ENCODE data around the gene TPSAB1. TPM values are rescaled to one million over a fixed set of nuclear protein-coding genes. Genes with fewer than 3 reads are reported as not detected.

TPSAB1 gene
- polyA plus RNA-seq, 1 experiment: not detected

DNA sequence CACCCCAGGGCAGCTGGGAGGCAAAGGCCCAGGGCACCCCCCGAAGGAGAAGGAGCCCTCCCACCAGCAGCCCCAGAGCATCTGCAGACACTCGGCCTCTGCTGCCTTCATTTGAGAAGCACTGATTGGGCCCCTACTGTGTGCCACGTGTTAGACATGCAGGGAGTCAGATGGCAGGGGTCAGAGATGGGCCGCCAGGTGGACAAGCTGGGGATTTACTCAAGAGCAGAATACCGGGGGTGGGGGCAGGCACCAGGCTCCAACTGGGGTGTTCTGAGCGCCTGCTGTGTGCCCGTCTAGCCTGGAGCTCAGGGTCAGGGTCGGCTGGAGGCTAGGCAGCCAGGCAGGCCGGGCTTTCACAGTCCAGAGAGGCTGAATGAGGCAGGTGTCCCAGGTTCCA, 34.2 kb upstream of the TPSAB1 start:
- Histone ChIP-seq H3K27me3 (ENCODE audit: control insufficient read depth, insufficient read depth, low read length) (no peaks in the 10 kb centered on the region), H3K4me3 (ENCODE audit: low read depth, low read length) (no peak overlapping the region), H3K36me3 (ENCODE audit: control insufficient read depth, insufficient read depth, low read length) (no peaks in the 10 kb centered on the region)
- CTCF ChIA-PET: interaction anchor here (0.7 to 1.4 kb wide), 3 partner anchors 13 to 494 kb away, joined by 3 to 4 read pairs (median 3); no protein-coding TSS in a partner anchor
- no peak for DNase-seq (ENCODE audit: low read depth)
- TF ChIP-seq, protein P1, sequence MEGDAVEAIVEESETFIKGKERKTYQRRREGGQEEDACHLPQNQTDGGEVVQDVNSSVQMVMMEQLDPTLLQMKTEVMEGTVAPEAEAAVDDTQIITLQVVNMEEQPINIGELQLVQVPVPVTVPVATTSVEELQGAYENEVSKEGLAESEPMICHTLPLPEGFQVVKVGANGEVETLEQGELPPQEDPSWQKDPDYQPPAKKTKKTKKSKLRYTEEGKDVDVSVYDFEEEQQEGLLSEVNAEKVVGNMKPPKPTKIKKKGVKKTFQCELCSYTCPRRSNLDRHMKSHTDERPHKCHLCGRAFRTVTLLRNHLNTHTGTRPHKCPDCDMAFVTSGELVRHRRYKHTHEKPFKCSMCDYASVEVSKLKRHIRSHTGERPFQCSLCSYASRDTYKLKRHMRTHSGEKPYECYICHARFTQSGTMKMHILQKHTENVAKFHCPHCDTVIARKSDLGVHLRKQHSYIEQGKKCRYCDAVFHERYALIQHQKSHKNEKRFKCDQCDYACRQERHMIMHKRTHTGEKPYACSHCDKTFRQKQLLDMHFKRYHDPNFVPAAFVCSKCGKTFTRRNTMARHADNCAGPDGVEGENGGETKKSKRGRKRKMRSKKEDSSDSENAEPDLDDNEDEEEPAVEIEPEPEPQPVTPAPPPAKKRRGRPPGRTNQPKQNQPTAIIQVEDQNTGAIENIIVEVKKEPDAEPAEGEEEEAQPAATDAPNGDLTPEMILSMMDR (IDR thresholded peaks at IDR 0.05; ENCODE audit: insufficient read depth, low read depth, low read length): no peak
- POLR2A ChIA-PET: no interaction called here

DNA sequence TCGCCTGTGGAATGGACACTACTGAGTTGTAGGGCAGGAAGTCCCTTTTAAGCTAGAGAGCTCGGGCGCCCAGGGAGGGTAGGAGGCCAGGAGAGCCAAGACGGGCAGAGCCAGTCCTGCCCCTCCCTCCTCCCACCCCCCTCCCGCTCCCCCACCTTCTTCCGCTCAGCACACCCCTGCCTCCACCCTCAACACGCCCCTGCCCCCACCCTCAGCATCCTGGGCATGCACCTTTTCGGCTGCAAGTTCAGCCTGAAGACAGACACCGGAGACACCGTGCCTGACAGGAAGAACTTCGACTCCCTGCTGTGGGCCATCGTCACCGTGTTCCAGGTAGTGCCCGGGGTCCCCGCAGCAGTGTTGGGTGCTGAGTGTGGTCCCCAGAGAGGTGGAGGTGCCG, 33.7 kb upstream of the TPSAB1 start:
- ChIA-PET CTCF (interaction anchor here (1.2 kb wide), 1 partner anchor 61 kb away, joined by 3 read pairs; no protein-coding TSS in a partner anchor), POLR2A (no interaction called here)
- TF ChIP-seq, protein P1 (IDR thresholded peaks at IDR 0.05; ENCODE audit: insufficient read depth, low read depth, low read length): no peak

DNA sequence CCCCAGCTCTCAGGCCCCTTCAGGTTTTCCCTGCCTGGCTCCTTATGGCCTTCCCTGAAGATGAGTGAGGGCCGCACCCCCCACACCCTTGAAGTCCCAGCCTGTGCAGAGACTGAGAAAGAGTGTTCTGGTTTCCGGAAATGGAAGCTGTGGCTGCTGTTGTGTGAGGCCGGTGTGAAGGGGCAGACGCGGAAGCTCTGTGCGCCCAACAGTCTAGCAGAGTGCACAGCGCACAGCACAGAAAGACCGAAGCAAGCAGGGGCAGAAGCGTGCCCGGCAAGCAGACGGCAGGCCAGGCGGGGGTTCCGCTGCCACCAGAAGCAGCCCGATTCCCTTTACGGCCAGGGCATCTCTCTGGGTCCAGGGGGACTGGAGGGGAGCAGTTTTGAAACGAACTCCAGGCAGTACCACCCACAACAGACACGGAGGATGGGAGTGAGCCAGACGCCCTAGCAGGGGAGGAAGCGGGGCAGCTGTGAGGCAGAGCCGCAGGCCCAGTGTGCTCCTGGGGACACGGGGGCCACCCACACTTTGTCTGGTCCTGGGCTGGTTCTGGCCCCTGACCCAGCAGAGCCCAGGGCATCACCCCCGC, 32.2 kb upstream of the TPSAB1 start:
- POLR2A ChIA-PET: no interaction called here
- TF ChIP-seq, protein P1 (IDR thresholded peaks at IDR 0.05; ENCODE audit: insufficient read depth, low read depth, low read length): no peak
- CTCF ChIA-PET: interaction anchor here (1.2 to 1.3 kb wide), 2 partner anchors 14 to 62 kb away, joined by 3 read pairs; no protein-coding TSS in a partner anchor
- Histone ChIP-seq H3K27me3 (ENCODE audit: control insufficient read depth, insufficient read depth, low read length) (no peaks in the 10 kb centered on the region), H3K36me3 (ENCODE audit: control insufficient read depth, insufficient read depth, low read length) (no peaks in the 10 kb centered on the region), H3K4me3 (ENCODE audit: low read depth, low read length) (no peak overlapping the region)
- DNase-seq (ENCODE audit: low read depth): no peak

More for the DNA sequence above, 33.7 kb upstream of the TPSAB1 start:
- DNase-seq (ENCODE audit: low read depth): no peak
- no peaks in the 10 kb centered on the region for H3K36me3 ChIP-seq (ENCODE audit: control insufficient read depth, insufficient read depth, low read length)
- H3K4me3 ChIP-seq (ENCODE audit: low read depth, low read length): no peak overlapping the region
- H3K27me3 ChIP-seq (ENCODE audit: control insufficient read depth, insufficient read depth, low read length): no peaks in the 10 kb centered on the region

DNA sequence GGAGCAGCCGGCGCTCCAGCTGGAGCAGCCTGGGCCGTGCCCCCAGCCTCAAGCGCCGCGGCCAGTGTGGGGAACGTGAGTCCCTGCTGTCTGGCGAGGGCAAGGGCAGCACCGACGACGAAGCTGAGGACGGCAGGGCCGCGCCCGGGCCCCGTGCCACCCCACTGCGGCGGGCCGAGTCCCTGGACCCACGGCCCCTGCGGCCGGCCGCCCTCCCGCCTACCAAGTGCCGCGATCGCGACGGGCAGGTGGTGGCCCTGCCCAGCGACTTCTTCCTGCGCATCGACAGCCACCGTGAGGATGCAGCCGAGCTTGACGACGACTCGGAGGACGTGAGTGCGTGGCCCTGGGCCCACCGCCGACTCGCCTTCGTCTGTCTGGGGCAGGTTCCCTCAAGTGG, 31.4 kb upstream of the TPSAB1 start:
- no peaks in the 10 kb centered on the region for H3K27me3 ChIP-seq (ENCODE audit: control insufficient read depth, insufficient read depth, low read length)
- no peak for DNase-seq (ENCODE audit: low read depth)
- TF ChIP-seq, protein P1 (IDR thresholded peaks at IDR 0.05; ENCODE audit: insufficient read depth, low read depth, low read length): no peak
- H3K36me3 ChIP-seq (ENCODE audit: control insufficient read depth, insufficient read depth, low read length): no peaks in the 10 kb centered on the region
- no peak overlapping the region for H3K4me3 ChIP-seq (ENCODE audit: low read depth, low read length)
- CTCF ChIA-PET: interaction anchor here (1.3 kb wide), 1 partner anchor 15 kb away, joined by 3 read pairs; no protein-coding TSS in a partner anchor
- POLR2A ChIA-PET: no interaction called here

DNA sequence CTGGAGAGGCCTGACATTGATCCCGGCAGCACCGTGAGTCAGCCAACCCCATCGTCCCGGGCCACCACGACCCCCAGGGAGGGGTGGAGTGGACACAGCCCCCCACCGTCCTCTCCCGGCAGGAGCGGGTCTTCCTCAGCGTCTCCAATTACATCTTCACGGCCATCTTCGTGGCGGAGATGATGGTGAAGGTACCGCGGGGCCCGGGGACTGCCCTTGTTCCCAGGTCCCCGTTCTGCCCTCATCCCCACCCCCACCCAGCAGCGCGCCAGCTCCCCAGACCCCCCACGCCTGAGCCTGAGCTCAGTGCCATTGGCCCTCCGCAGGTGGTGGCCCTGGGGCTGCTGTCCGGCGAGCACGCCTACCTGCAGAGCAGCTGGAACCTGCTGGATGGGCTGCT, 30.0 kb upstream of the TPSAB1 start:
- ChIA-PET CTCF (no interaction called here), POLR2A (no interaction called here)
- H3K36me3 ChIP-seq (ENCODE audit: control insufficient read depth, insufficient read depth, low read length): no peaks in the 10 kb centered on the region
- TF ChIP-seq, protein P1 (IDR thresholded peaks at IDR 0.05; ENCODE audit: insufficient read depth, low read depth, low read length): no peak
- no peak overlapping the region for H3K4me3 ChIP-seq (ENCODE audit: low read depth, low read length)
- no peak for DNase-seq (ENCODE audit: low read depth)
- no peaks in the 10 kb centered on the region for H3K27me3 ChIP-seq (ENCODE audit: control insufficient read depth, insufficient read depth, low read length)
